Body of pancreas (tissue), 4 donors: ENCODE measurements around the gene MYO9B.

Experiments
- POLR2A ChIP-seq, 3 donors: fragments of 450-650 bp; IDR thresholded peaks; one replicate each; pipeline ENCODE4 v1.6.1; 2016; ENCODE audit warnings: antibody characterized with exemption in 3 of 3, mild to moderate bottlenecking in 2 of 3
- TF ChIP-seq, protein P1 (sequence below), 7 experiments: fragments of 450-650 bp in 4 of 7; fragments of 200-600 bp in 3 of 7; sonication (generic) in 3 of 7; IDR thresholded peaks; one replicate each; pipeline ENCODE4 v1.5.1; 2016 to 2019; ENCODE audit warnings: antibody characterized with exemption in 7 of 7

DNA sequence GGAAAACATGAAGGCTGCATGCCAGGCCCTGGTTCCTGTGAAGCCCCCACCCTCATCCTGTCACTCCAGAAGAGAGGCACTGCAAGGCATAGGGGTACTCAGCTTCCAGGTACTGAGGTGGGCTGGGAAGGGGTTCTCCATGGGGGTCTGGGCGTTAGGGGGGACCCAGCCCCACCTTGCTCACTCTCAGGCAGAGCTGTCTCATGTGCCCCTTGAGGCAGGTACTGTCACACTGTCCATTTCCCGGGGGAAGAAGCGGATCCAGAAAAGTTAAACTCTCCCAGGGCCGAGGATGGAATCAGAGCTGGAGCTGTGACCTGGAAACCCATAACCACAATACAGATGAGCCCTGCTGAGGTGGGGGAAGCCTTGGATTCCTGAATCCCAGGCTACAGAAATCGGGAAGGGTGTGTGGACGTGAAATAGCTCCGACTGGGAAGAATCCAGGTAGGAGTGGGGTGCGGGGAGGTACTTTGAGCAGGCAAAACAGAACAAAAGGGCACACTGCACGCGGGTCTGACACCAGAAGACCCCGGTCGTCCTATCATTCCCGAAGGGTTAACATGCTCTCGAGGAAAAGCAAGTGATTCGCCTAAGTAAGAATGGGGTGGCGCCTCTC lies 139.0 kb downstream of the MYO9B start:
- TF ChIP-seq, protein P1, sequence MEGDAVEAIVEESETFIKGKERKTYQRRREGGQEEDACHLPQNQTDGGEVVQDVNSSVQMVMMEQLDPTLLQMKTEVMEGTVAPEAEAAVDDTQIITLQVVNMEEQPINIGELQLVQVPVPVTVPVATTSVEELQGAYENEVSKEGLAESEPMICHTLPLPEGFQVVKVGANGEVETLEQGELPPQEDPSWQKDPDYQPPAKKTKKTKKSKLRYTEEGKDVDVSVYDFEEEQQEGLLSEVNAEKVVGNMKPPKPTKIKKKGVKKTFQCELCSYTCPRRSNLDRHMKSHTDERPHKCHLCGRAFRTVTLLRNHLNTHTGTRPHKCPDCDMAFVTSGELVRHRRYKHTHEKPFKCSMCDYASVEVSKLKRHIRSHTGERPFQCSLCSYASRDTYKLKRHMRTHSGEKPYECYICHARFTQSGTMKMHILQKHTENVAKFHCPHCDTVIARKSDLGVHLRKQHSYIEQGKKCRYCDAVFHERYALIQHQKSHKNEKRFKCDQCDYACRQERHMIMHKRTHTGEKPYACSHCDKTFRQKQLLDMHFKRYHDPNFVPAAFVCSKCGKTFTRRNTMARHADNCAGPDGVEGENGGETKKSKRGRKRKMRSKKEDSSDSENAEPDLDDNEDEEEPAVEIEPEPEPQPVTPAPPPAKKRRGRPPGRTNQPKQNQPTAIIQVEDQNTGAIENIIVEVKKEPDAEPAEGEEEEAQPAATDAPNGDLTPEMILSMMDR (IDR thresholded peaks at IDR 0.05), result no peak
- TF ChIP-seq POLR2A (IDR thresholded peaks at IDR 0.05), result no peak
